ENCODE results near the gene LAMA4. TPM values are rescaled to one million over a fixed set of nuclear protein-coding genes. Genes with fewer than 3 reads are reported as not detected.

Gene LAMA4
- polyA plus RNA-seq, 1 donor from 2014 or later: 0.69 TPM

DNA sequence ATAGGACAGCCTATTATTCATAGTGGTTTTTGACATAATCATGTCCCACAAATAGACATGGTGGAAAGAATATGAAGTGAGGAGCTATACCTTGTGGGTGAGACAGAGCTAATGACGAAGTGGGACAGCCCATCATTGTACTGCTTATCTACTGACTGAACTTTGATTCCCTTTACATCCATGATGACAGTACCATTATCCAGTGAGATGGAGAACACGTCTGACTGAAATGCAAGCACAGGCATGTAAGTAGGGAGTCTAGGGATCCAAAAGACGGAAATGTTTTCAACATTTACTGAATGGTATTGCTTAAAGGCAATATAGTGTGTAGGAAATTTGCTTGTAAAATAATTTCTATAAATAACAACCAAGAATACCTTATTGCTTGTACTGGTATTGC lies 123.5 kb downstream of the LAMA4 start:
- no peaks in the 10 kb centered on the region for H3K9me3 ChIP-seq (ENCODE audit: low read length)
- TF ChIP-seq EP300 (conservative IDR thresholded peaks at IDR 0.05; ENCODE audit: poor library complexity, severe bottlenecking) (no peak), RAD21 (conservative IDR thresholded peaks at IDR 0.05) (no peak), TAF1 (IDR thresholded peaks at IDR 0.05; ENCODE audit: low read depth) (no peak)
- TF ChIP-seq, protein P1, sequence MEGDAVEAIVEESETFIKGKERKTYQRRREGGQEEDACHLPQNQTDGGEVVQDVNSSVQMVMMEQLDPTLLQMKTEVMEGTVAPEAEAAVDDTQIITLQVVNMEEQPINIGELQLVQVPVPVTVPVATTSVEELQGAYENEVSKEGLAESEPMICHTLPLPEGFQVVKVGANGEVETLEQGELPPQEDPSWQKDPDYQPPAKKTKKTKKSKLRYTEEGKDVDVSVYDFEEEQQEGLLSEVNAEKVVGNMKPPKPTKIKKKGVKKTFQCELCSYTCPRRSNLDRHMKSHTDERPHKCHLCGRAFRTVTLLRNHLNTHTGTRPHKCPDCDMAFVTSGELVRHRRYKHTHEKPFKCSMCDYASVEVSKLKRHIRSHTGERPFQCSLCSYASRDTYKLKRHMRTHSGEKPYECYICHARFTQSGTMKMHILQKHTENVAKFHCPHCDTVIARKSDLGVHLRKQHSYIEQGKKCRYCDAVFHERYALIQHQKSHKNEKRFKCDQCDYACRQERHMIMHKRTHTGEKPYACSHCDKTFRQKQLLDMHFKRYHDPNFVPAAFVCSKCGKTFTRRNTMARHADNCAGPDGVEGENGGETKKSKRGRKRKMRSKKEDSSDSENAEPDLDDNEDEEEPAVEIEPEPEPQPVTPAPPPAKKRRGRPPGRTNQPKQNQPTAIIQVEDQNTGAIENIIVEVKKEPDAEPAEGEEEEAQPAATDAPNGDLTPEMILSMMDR (IDR thresholded peaks at IDR 0.05; ENCODE audit: poor library complexity, severe bottlenecking): no peak

DNA sequence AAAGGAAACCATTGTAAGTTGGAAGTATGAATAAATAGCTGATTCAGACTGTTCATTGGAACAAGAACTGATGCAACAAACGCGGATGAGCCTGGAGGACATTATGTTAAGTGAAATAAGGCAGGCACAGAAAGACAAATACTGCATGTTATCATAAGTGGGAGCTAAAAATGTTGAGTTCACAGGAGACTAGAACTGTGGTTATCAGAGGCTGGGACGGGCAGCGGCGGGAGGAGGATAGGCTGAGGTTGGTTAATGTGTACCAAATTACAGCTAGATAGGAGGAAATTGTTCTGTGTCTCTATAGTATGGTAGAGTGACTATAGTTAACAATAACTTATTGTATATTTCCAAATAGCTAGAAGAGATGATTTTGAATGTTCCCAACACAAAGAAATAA lies 126.2 kb downstream of the LAMA4 start:
- no peak overlapping the region for H3K4me3 ChIP-seq (ENCODE audit: low read length)
- H3K9ac ChIP-seq (ENCODE audit: low read length): no peak overlapping the region
- no peaks in the 10 kb centered on the region for H3K27me3 ChIP-seq (ENCODE audit: insufficient read depth, low read depth, low read length)
- H3F3A ChIP-seq (ENCODE audit: insufficient read depth, low read length, poor library complexity, severe bottlenecking): no peaks in the 10 kb centered on the region
- no peaks in the 10 kb centered on the region for H3K9me2 ChIP-seq (ENCODE audit: insufficient read depth, low read length)
- no peak overlapping the region for H2AFZ ChIP-seq (ENCODE audit: low read depth, low read length)
- no peak overlapping the region for H3K27ac ChIP-seq (ENCODE audit: low read length)
- no peaks in the 10 kb centered on the region for H3K36me3 ChIP-seq (ENCODE audit: insufficient read depth, low read length)
- TF ChIP-seq RAD21 (conservative IDR thresholded peaks at IDR 0.05): no peak
- no peak for TF ChIP-seq EZH2 (IDR thresholded peaks at IDR 0.05; ENCODE audit: borderline replicate concordance, insufficient read depth, low read length, poor library complexity, severe bottlenecking)
- no peak for TF ChIP-seq EP300 (conservative IDR thresholded peaks at IDR 0.05; ENCODE audit: poor library complexity, severe bottlenecking)
- TF ChIP-seq MXI1 (conservative IDR thresholded peaks at IDR 0.05; ENCODE audit: poor library complexity, severe bottlenecking): no peak
- no peak for TF ChIP-seq SMC3 (conservative IDR thresholded peaks at IDR 0.05; ENCODE audit: poor library complexity)
- no peak for TF ChIP-seq POLR2AphosphoS5 (IDR thresholded peaks at IDR 0.05)
- TF ChIP-seq, protein P1 (IDR thresholded peaks at IDR 0.05; ENCODE audit: poor library complexity, severe bottlenecking): no peak
- TF ChIP-seq TAF1 (IDR thresholded peaks at IDR 0.05; ENCODE audit: low read depth): no peak
- TF ChIP-seq, protein P2, sequence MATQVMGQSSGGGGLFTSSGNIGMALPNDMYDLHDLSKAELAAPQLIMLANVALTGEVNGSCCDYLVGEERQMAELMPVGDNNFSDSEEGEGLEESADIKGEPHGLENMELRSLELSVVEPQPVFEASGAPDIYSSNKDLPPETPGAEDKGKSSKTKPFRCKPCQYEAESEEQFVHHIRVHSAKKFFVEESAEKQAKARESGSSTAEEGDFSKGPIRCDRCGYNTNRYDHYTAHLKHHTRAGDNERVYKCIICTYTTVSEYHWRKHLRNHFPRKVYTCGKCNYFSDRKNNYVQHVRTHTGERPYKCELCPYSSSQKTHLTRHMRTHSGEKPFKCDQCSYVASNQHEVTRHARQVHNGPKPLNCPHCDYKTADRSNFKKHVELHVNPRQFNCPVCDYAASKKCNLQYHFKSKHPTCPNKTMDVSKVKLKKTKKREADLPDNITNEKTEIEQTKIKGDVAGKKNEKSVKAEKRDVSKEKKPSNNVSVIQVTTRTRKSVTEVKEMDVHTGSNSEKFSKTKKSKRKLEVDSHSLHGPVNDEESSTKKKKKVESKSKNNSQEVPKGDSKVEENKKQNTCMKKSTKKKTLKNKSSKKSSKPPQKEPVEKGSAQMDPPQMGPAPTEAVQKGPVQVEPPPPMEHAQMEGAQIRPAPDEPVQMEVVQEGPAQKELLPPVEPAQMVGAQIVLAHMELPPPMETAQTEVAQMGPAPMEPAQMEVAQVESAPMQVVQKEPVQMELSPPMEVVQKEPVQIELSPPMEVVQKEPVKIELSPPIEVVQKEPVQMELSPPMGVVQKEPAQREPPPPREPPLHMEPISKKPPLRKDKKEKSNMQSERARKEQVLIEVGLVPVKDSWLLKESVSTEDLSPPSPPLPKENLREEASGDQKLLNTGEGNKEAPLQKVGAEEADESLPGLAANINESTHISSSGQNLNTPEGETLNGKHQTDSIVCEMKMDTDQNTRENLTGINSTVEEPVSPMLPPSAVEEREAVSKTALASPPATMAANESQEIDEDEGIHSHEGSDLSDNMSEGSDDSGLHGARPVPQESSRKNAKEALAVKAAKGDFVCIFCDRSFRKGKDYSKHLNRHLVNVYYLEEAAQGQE (IDR thresholded peaks at IDR 0.05; ENCODE audit: borderline replicate concordance): no peak
- H3K9me3 ChIP-seq (ENCODE audit: low read length): no peaks in the 10 kb centered on the region
- no peak overlapping the region for H3K4me2 ChIP-seq (ENCODE audit: low read length)
- no peaks in the 10 kb centered on the region for H4K20me1 ChIP-seq (ENCODE audit: insufficient read depth)
- no peaks in the 10 kb centered on the region for H3K79me2 ChIP-seq (replicated peaks; ENCODE audit: insufficient read depth, low read length)

More for the DNA sequence above, 123.5 kb downstream of the LAMA4 start:
- Histone ChIP-seq H3K79me2 (replicated peaks; ENCODE audit: insufficient read depth, low read length) (no peaks in the 10 kb centered on the region), H3K4me2 (ENCODE audit: low read length) (no peak overlapping the region), H2AFZ (ENCODE audit: low read depth, low read length) (no peak overlapping the region), H4K20me1 (ENCODE audit: insufficient read depth) (no peaks in the 10 kb centered on the region), H3K4me3 (ENCODE audit: low read length) (no peak overlapping the region), H3K27ac (ENCODE audit: low read length) (no peak overlapping the region), H3K9me2 (ENCODE audit: insufficient read depth, low read length) (no peaks in the 10 kb centered on the region), H3F3A (ENCODE audit: insufficient read depth, low read length, poor library complexity, severe bottlenecking) (no peaks in the 10 kb centered on the region), H3K9ac (ENCODE audit: low read length) (no peak overlapping the region), H3K27me3 (ENCODE audit: insufficient read depth, low read depth, low read length) (no peaks in the 10 kb centered on the region), H3K36me3 (ENCODE audit: insufficient read depth, low read length) (no peaks in the 10 kb centered on the region)
